ENCODE measurements around the gene ZNF683. TPM values are rescaled to one million over a fixed set of nuclear protein-coding genes. Genes with fewer than 3 reads are reported as not detected.

Gene ZNF683
- total and polyA plus RNA-seq, 9 donors: 0.15 to 0.50 (median 0.34) TPM; not detected in 5

DNA sequence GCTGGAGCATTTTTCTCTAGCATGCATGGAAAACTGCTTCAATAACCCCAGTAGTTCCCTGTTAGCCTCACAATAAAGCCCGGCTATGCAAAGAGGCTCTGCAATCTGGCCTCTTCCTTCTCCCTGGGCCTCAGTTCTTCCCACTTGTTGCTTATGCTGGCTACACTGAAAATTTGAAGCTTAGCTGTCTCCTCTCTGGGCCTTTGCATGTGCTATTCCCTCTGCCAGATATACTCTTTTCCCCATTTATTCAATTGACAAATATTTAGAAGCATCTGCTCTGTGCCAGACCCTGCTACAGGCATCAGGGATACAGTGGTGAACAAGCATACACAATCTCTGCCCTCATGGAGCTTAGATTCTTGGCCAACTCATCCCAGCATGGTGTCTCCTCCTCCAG lies 33.9 kb downstream of the ZNF683 start:
- H3K4me3 ChIP-seq: no peak overlapping the region
- no peak for DNase-seq
- no peak for TF ChIP-seq EP300 (IDR thresholded peaks at IDR 0.05)
- TF ChIP-seq, protein P1, sequence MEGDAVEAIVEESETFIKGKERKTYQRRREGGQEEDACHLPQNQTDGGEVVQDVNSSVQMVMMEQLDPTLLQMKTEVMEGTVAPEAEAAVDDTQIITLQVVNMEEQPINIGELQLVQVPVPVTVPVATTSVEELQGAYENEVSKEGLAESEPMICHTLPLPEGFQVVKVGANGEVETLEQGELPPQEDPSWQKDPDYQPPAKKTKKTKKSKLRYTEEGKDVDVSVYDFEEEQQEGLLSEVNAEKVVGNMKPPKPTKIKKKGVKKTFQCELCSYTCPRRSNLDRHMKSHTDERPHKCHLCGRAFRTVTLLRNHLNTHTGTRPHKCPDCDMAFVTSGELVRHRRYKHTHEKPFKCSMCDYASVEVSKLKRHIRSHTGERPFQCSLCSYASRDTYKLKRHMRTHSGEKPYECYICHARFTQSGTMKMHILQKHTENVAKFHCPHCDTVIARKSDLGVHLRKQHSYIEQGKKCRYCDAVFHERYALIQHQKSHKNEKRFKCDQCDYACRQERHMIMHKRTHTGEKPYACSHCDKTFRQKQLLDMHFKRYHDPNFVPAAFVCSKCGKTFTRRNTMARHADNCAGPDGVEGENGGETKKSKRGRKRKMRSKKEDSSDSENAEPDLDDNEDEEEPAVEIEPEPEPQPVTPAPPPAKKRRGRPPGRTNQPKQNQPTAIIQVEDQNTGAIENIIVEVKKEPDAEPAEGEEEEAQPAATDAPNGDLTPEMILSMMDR (IDR thresholded peaks at IDR 0.05): no peak
- TF ChIP-seq POLR2A (IDR thresholded peaks at IDR 0.05): no peak
- H3K36me3 ChIP-seq: no peaks in the 10 kb centered on the region
- H3K27ac ChIP-seq: no peak overlapping the region
- H3K9me3 ChIP-seq: no peaks in the 10 kb centered on the region
- H3K4me1 ChIP-seq (ENCODE audit: insufficient read depth): peaks cover 6% of the 10 kb centered on the region
- intact Hi-C loops (cut with DNase I): no loop called here
- WGBS, 3 donors: 43 to 73% (median 63%) methylated on average over 1 of the region's 1 CpG
- H3K27me3 ChIP-seq: no peaks in the 10 kb centered on the region

GRCh38 chr1:26337625-26338024 lies 34.9 kb downstream of the ZNF683 start:
- 69 to 80% (median 74%) methylated on average over 4 of the region's 4 CpGs for WGBS, 3 donors
- intact Hi-C loops (cut with DNase I): no loop called here
- no peaks in the 10 kb centered on the region for H3K36me3 ChIP-seq
- DNase-seq: no peak
- no peak overlapping the region for H3K4me3 ChIP-seq
- no peaks in the 10 kb centered on the region for H3K27me3 ChIP-seq
- no peak for TF ChIP-seq POLR2A (IDR thresholded peaks at IDR 0.05)
- TF ChIP-seq EP300 (IDR thresholded peaks at IDR 0.05): no peak
- TF ChIP-seq, protein P1 (IDR thresholded peaks at IDR 0.05): no peak
- H3K9me3 ChIP-seq: no peaks in the 10 kb centered on the region
- no peak overlapping the region for H3K27ac ChIP-seq
- H3K4me1 ChIP-seq (ENCODE audit: insufficient read depth): peaks cover 6% of the 10 kb centered on the region

DNA sequence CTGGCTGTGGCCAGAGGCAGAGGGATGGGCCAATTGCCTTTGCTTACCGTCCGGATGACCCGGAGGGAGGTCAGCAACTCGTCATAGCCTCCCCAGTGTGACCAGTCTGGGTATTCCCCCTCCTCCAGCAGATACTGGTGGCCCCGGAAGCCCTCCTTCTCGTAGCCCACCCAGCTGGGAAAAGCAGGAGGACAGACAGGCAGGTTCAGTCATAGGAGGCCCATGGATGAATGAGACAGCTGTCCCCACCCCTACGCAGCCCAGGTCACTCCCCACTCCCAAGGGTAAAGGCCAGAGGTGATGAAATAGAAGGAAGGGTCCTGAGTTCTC lies 35.4 kb downstream of the ZNF683 start:
- WGBS, 3 donors: 77 to 81% (median 79%) methylated on average over 7 of the region's 7 CpGs
- no peak overlapping the region for H3K4me3 ChIP-seq
- no peaks in the 10 kb centered on the region for H3K36me3 ChIP-seq
- no peak for DNase-seq
- no peaks in the 10 kb centered on the region for H3K9me3 ChIP-seq
- intact Hi-C loops (cut with DNase I): no loop called here
- TF ChIP-seq POLR2A (IDR thresholded peaks at IDR 0.05): no peak
- TF ChIP-seq, protein P1 (IDR thresholded peaks at IDR 0.05): no peak
- TF ChIP-seq EP300 (IDR thresholded peaks at IDR 0.05): no peak
- peaks cover 6% of the 10 kb centered on the region for H3K4me1 ChIP-seq (ENCODE audit: insufficient read depth)
- H3K27me3 ChIP-seq: no peaks in the 10 kb centered on the region
- no peak overlapping the region for H3K27ac ChIP-seq

DNA sequence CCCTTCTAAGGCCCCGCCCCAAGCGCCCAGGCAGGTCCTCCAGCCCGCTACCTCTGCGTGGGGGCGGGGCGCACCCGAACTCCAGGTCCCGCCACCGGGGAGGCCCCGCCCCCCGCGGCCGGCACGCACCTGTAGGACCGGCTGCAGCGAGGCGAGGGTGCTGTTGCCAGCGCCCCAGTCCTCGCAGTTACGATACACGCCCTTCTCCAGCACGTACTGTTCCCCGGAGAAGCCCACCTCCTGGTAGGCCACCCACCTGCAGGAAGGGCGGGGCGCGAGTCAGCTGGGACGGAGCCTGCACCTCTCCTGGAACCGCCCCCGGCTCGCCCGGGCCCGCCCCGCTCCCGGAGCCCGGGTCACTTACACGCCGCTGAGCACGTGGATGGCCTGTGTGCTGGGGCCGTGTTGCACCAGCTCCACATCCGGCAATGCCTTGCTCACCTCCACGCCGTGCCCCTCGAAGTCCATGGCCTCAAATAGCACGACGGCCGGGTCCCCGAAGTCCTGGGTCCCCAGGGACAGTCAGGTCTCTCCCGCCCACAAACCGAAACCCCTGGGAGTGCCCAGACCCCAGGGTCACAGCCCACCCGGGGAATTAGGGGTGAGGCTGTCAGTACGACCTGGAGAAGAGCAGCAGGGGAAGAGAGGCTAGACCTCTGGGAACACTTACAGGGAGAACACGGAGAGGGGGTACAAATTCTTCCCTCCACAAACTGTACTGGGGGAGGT lies 35.9 kb downstream of the ZNF683 start:
- peaks cover 6% of the 10 kb centered on the region for H3K4me1 ChIP-seq (ENCODE audit: insufficient read depth)
- H3K36me3 ChIP-seq: no peaks in the 10 kb centered on the region
- H3K9me3 ChIP-seq: no peaks in the 10 kb centered on the region
- H3K27ac ChIP-seq: no peak overlapping the region
- TF ChIP-seq POLR2A (IDR thresholded peaks at IDR 0.05): no peak
- TF ChIP-seq EP300 (IDR thresholded peaks at IDR 0.05): no peak
- TF ChIP-seq, protein P1 (IDR thresholded peaks at IDR 0.05): no peak
- DNase-seq: peak; percentile 36 to 68 (median 52)
- 8 to 20% (median 9%) methylated on average over 18 to 52 of the region's 52 CpGs for WGBS, 3 donors
- H3K27me3 ChIP-seq: no peaks in the 10 kb centered on the region
- H3K4me3 ChIP-seq: peak overlapping the region; percentile 31
- intact Hi-C loops (cut with DNase I): no loop called here
